NOMO-1 (cell line): Measurements from ENCODE around the gene GADD45B.
"Not testable (repeated sequence)": the region's sequence is repeated elsewhere in the genome, so short reads cannot be mapped to it uniquely, and the experiment has no call there.

Experiments used
- DNase-seq, 2 experiments: peaks; one replicate each; lab custom pipeline; 2025; ENCODE audit not compliant: unreplicated experiment in 2 of 2; lab: John Stamatoyannopoulos, UW

GADD45B gene

DNA sequence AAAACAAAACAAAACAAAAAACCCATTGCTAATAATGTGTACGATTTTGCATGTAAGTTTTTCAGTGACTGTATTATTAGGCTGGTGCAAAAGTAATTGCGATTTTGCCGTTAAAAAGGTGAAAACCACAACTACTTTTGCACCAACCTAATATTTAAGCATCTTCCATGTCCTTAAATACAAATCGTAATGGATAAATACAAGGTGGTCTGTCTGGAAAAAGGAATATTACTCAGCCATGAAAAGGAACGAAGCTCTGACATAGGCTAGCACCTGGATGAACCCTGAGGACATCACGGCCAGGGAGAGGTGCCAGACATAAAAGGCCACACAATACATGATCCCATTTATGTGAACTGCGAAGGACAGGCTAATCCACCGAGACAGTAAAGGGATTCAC is 33.2 kb downstream of the GADD45B start:
- DNase-seq, result no peak

DNA sequence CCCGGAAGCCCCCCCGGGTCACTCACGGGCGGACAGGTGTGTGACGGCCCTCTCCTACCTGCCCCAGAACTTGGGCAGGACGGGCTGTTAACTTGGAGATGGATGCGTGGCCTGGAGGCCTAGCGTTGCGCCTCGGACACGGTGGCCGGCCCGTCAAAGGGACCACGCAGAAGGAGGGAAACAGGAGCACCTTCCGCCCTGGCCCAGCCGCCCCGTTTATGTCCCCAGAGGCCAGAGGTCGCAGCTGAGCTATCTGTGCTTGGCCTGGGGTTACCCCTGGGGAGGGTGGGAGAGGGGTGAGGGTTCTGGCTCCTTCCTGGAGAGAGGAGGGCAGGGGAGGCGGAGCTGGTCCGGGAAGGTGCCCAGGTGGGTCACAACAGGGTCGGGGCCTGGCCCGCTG is 35.6 kb downstream of the GADD45B start:
- no peak for DNase-seq

DNA sequence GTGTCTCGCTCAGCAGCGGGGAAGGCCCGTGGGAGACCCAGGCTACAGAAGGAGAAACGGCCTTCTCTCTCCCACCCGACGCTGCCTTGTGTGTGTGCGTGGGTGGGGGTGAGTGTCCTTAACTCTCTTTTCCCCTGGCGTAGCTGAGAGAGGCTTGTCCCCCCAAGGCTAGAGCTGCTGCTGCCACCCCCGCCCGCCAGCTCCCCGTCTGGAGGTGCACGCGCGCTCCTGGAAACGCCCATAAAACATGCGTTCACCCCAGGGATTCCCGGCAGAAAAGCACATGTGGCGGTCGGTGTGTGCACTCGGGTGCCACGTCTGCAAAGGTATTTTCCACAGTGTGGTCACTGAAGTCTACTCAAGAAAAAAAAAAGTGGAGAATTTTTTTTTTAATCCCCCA is 36.1 kb downstream of the GADD45B start:
- DNase-seq, result no peak

GRCh38 chr19:2512523-2513431 is 36.9 kb downstream of the GADD45B start:
- no peak for DNase-seq

- no peak for DNase-seq
Observed at GRCh38 chr19:2514981-2515518, 39.1 kb downstream of the GADD45B start.

DNA sequence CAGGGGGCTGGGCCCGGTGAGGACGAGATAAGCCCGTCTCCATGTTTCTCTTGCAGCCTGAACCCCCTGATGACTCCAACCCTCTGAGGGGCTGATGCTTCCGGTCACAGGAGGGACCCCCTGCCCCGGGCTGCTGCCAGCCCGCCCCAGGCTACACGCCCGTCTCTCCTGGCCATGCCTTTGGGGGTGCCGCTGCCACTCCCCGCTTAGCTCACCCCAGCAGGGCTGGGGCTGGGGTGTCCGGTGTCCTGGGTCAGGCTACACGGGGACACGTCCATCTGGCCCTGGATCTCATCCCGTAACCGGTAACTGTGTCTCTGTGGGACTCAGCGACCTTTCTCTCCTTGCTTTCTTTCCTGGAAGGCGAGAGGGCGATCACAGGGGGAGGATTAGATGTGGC is 40.8 kb downstream of the GADD45B start:
- no peak for DNase-seq

DNA sequence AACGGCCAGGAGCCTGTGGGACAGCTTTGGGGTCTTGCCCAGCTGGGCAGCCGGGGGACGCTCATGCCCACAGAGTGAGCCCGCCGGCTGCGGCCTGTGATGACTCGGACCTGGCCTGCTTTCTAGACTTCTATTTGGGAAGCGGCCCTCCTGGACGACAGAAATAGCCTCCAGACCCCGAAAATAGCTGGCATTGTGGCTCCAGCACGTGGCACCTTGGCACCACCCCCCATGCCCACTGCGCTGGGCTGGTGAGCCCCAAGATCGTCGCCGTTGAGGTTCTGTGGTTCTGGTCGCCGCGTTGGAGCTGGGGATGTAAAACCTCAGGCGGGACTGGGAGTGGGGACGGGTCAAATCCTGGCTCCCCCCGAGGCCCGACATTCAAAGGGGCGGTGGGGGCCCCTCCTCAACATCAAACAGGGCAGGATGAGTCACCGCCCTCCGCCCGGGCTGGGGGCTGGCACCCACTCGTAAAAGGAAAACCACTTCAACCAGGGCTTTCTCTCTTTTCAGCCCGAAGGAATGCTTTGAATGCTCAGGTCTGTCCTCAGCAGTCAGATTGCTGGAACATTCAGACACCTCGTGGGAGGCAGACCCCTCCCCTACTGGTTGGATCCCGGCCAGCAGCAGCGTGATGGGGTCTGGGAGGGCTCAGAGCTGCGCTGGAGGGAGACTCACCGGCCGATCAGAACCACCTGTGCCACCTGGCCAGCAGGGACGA is 42.1 kb downstream of the GADD45B start:
- no peak for DNase-seq

DNA sequence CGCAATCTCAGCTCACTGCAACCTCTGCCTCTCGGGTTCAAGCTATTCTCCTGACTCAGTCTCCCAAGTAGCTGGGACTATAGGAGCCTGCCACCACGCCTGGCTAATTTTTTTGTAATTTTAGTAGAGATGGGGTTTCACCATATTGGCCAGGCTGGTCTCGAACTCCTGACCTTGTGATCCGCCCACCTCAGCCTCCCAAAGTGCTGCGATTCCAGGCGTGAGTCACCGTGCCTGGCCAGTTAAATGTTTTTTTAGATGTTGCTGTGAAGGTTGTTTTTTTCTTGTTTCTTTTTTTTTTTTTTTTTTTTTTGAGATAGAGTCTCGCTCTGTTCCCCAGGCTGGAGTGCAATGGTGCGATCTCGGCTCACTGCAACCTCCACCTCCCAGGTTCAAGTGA is 42.9 kb downstream of the GADD45B start:
- DNase-seq, result not testable (repeated sequence)

- DNase-seq, result no peak
Observed at GRCh38 chr19:2519482-2519881, 43.6 kb downstream of the GADD45B start.

DNA sequence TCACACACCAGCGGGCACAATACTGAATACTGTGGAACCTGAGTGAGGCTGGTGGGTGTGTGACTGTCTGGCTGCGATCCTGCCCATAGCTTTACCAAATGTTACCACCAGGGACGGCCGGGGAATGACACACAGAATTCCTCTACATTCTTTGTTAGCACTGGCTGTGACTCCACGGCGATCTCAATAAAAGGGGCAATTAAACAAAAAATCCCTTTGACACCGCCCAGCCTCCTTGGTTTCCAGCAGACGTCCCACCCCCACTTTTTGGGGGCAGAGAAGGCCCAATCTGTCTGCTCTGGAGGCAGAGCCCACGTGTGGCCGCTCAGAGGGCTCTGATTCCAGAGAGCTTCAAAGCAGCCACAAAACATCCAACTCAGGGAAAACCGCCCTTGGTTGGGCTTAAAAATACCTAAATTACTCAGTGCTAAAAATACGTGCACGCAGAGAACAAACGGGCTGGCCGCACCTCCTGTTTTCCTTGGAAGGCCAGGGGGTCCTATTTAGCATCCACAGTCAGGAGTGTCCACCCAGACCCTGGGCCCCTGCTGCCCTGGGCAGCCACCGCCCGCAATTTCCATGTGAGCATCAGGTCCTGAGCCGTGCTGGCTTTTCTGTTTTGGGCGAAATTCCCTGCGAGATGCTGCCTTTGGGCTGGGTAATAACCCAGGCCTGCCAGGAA is 47.8 kb downstream of the GADD45B start:
- DNase-seq, result no peak

GRCh38 chr19:2524361-2524839 is 48.5 kb downstream of the GADD45B start:
- DNase-seq, result no peak

DNA sequence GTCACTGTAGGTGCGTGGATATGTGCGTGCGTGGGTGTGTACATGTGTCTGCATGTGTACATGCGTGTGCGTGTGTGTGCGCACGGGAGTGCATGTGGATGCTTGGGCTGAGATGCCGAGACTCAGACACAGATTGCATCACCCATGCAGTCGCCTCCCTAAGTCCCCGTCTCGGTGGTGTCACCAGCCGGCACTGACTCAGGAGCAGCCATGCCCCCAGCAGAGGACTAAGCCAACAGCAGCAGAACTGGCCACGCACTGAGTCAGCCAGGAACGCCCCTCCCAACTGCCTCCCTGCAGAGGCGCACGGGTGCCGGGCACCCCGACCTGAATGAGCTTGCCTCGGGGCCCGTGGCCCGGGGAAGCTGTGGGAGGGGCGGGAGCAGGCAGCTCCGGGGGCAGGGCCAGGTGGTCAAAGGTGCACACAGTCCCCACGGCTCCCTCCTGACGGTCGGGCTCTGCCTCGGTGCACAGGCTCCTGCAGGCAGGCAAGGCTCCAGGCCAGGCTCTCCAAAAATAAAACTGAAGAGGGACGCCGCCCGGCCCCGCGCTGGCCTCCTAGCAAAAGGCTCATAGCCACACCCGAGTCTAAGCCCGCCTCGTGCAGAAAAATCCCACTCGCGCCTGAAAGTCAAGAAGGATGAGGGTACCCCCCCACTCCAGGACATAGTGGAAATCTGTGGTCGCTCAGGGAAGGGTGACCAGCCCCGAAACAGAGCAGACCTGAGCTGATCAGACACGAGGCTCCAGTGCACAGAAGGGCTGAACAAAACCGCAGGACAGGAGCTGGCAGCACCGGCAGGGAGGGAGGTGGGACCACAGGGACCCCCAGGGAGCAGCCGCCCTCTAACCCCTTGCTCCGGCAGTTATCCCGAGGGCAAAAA is 49.2 kb downstream of the GADD45B start:
- DNase-seq, result peak; percentile 82 to 89

DNA sequence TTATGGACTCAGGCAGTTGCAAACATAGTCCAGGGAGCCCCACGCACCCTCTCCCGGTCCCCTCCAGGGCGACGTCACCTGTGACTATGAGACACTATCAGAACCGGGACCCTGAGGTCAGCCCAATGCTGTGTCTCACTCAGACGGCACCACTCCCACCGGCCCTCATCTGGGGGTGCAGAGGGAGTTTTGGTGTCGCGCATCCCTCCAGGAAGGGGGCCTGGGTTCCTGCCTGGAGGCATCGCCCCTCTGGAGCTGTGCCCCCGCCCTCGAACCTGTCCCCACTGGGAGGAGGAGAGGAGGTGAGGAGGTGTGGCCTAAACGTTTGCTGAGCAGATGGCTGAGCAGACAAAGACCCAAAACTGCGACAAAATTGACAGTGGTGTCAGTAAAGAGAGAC is 51.2 kb downstream of the GADD45B start:
- DNase-seq, result no peak

GRCh38 chr19:2527686-2528085 is 51.8 kb downstream of the GADD45B start:
- DNase-seq, result no peak
